HG02870 (cell line): ENCODE data around the gene CREB3.
A peak's percentile ranks its signal among the peaks of the same experiment; 100 is the strongest.

Experiments
- ATAC-seq: cut with Tn5 transposase; IDR thresholded peaks from one replicate; pipeline ENCODE4 v1.9.1; 2021; ENCODE audit warnings: mild to moderate bottlenecking, moderate library complexity; ENCODE audit not compliant: unreplicated experiment

The CREB3 gene

DNA sequence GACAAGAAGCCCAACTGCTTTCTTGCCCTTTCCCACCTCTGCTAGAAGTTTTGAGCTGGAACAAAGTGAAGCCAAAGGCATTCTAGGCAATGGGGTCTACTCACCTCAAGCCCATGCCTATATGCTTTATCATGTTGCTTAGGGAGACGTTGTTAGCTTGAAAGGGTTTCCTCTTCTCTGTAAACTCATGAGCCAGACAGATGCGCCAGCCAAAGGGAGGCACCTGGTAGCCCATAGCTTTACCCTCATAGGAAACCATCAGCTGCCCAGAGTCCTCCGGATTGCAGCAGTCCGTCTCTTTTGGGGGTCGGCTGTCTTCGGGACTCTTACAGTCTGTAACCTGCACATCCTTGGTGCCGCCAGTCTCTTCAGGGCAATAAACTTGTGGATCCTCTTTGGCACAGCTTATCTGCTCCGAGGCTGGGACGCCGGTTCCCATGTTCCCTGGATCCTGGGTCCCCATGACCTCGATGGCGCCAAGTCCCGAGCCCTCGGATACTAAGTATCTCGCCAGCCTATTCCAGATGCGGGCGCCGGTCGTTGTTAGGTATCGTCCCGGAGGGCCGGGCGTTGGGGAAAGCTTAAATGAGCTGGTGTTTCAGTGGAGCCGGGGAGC, 15.9 kb downstream of the CREB3 start:
- no peak for ATAC-seq

- peak; percentile 71 for ATAC-seq
Observed at GRCh38 chr9:35748858-35749514, 16.5 kb downstream of the CREB3 start, which contains the start of the genes GBA2 and RGP1. GBA2 (minus strand) TSS chr9:35749228; CDS start chr9:35748704, 524 bp downstream. RGP1 (plus strand) TSS chr9:35749287; CDS start chr9:35749756, 469 bp downstream.

- ATAC-seq: peak; percentile 30
Observed at GRCh38 chr9:35749515-35750255, 17.2 kb downstream of the CREB3 start.

GRCh38 chr9:35750256-35750531, 17.7 kb downstream of the CREB3 start:
- no peak for ATAC-seq

DNA sequence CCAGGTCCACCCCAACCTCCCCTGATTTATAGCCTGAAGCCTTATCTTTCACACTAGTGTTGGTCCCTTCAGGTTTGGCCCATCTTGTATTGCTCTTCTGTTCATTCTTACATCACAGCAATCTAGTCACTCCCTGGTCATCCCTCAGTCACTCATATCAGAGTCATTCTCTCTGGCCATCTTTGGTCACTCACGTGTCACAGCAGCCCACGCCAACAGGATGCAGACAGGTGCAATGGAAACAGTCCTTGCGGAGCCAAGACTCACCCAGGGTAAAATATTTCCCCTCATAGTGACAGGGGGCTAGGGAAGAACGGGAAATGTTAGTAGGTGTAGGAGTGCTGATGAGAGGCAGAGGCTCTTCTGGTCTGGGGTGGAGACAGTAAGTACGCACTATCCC, 21.0 kb downstream of the CREB3 start:
- ATAC-seq: no peak

DNA sequence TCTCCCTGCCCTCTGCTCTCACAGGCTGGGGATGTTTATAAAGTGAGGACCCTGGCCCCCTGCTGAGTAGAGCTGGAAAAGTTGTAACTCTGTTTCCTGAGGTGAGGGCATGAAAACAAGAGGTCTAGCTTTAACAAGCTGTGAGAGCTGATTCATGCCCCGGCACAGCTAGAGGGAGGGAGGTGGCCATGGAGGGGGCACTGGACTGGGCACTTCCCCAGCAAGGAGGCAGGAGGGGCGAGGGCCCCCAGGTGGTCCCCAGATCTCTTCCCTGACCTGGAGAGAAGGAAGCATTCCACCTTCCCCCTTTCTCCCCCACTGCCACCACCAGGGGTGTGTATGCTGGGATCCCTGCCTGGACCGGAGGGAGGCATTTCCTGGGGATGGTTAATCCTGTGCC, 21.8 kb downstream of the CREB3 start, which contains the start of gene MSMP:
MSMP (minus strand) TSS at position 13 of the 400 bp plus-strand sequence. CDS start 147 bp downstream, outside the sequence.
- no peak for ATAC-seq

GRCh38 chr9:35755071-35755470, 22.6 kb downstream of the CREB3 start:
- no peak for ATAC-seq

DNA sequence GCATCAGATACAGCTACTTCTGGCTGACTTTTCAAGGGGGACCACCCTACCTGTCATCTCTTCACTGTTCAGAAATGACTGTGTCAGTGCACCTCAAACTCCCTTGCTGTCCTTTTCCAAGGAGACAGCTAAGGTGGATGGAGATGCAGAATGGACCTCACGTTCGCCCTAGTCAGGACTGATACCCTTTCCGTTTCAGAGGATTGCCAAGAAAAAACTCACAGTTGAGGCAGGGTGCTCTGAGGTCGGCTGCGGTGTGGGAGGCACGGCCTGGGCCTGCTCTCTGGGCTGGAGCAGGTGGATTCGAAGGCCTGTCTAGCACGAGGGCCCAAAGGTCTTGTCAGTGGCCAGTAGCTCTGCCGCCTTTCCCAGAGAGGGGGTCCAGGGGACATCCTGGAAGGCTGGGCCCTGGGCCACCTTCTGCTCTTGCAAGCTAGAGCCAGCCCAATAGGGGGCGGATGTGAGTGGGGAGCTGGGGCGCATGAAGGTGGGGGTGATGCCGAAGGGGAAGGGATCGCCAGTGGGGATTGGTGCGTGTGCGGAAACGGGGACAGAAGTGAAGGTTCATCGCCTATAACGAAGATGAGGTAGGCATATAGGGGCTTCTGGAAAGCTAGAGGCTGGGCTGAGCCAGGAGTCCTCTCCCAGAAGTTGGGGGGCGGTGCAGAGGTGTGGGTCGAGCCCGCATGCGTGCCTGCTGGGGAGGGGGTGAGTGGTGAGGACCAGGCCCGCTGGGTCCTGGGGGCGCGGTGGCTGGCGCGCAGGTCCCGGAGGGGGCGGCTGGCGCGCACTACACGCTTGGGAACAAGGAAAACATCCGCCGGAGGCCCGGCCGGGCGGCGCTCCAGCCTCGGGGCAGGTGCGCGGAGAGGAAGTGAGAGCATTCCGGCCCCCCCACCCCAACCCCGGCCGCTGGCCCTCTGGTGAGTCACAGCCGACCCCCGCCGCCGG, 24.1 kb downstream of the CREB3 start:
- ATAC-seq: peak; percentile 59

DNA sequence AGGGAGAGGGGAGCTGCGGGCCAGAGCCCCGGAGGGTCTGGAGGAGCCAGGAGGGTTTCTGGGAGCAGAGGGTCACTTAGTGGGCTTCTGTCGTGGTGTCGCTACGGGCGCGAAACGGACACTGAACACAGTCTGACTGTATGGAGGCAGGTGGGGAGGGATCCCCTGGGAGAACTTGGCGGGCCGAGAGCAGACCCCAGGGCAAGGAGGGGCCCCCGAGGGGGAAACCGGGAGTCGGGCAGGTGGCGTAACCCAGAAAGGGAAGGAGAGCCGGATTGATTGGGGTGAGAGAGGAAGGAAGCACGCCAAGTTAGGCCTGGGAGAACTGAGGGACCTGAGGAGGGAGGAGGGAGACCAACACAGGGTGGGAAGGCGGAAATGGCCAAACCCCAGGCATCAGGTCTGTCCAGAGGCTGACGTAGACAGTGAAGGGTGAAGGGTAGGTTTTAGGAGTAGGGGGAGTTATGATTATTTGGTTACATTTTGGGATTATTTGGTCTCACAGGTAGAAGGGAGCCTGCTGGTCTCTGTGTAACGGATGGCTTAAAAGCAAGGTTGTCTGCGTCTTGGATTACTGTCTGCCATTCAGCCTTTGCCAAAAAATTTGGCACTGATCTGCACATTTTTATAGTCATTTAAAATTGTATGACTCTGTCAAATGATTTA, 24.9 kb downstream of the CREB3 start:
- ATAC-seq: peak; percentile 42

DNA sequence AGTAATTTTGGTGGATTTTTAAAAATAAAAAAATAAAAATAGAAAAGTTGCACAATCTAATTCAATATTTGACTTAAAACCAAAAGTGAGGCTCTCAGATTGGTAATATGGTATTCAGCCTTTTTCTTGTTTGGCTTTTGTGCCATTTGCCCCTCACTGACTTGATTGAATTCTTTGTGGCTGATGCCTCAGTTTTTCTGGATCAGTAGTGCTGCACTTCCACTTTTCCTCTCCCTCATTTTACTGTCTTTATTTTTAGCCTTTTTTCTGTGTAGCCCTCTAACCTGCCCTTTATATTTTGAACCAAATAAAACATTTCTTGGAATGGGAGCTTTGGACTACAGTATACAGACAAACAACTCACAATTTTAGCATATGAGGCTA, 25.4 kb downstream of the CREB3 start:
- ATAC-seq: no peak

GRCh38 chr9:35758475-35759050, 26.1 kb downstream of the CREB3 start:
- ATAC-seq: no peak

GRCh38 chr9:35759795-35760194, 27.3 kb downstream of the CREB3 start:
- no peak for ATAC-seq

DNA sequence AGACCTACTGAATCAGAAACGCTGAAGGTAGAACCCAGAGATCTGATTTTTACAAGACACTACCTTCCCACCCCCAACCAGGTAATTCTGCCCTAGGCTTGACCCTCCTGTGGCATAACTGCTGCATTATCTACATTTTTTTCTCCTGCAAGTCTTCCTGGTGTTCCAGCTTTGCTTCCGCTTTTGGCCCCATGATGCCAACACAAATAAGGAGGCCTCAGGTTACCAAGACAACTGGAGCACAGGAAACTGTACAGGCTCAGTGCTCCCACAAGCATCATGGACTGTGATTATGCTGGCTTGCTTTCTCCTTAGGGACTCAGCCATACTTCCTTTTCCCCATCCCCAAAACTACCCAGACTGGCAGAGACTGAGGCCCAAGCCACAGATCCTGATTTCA, 28.2 kb downstream of the CREB3 start:
- no peak for ATAC-seq

DNA sequence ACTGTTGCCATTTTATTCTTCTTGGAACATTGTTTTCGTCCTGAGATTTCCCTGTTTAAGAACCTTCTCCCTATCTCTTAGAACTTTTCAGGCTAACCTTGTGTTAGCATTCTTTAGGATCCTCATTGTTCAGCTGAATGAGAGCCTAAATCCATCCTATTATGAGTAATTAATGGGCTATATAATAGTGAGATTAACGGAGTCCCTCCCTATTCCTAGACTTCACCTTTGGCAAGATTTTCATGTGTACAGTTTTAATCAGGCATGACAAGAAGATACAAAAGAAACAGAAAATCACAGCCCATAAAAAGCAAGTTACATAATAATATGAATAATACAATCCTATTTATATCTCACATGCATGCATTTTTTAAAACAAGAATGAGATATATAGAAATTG, 30.7 kb downstream of the CREB3 start:
- no peak for ATAC-seq

GRCh38 chr9:35763803-35764202, 31.3 kb downstream of the CREB3 start:
- no peak for ATAC-seq

- ATAC-seq: no peak
Observed at GRCh38 chr9:35766997-35767396, 34.5 kb downstream of the CREB3 start.

GRCh38 chr9:35767458-35767857, 35.0 kb downstream of the CREB3 start:
- no peak for ATAC-seq

DNA sequence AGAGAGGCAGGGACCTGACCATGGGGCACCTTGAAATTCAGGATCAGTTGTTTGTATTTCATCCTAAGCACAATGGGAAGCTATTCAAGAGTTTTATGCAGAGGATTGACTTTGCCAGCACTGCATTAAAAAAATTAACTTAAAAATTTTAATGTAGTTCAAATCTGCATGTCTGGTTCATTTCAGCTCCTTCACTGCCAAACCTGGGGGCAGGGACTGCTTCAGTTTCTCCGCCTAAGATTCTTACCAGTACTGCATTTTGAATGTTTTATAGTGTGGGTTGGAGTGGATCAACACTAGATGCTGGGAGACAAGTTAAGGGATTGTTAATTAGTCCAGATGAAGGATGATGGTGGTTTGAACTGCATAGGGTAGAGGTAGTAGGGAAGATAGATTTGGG, 37.3 kb downstream of the CREB3 start:
- ATAC-seq: no peak

GRCh38 chr9:35771075-35771433, 38.6 kb downstream of the CREB3 start:
- ATAC-seq: no peak

GRCh38 chr9:35771534-35771933, 39.1 kb downstream of the CREB3 start:
- ATAC-seq: no peak
